ENCODE measurements around the gene FAM174B.

- TF ChIP-seq POLR2A (IDR thresholded peaks at IDR 0.05) = no peak
- no peak for TF ChIP-seq CTCF (IDR thresholded peaks at IDR 0.05)
- peak in 1 of 2 donors; percentile 9 for TF ChIP-seq POLR2AphosphoS5 (IDR thresholded peaks at IDR 0.05; ENCODE audit: insufficient read depth in 1 of 2, low read depth in 1 of 2)
Observed at GRCh38 chr15:92666780-92667179, 11.2 kb upstream of the FAM174B start.
